ENCODE data around the gene ZNF304.
"Not testable (repeated sequence)": the region's sequence is repeated elsewhere in the genome, so short reads cannot be mapped to it uniquely, and the experiment has no call there.

The ZNF304 gene

GRCh38 chr19:57362997-57363687, 12.1 kb downstream of the ZNF304 start, which contains the start of the genes TRAPPC2B and ZNF547:
Gene TRAPPC2B (plus strand): TSS chr19:57363551. CDS start chr19:57364834, 1,283 bp downstream.
Gene ZNF547 (plus strand): TSS chr19:57363551. CDS start chr19:57368556, 5,005 bp downstream.
- peak; percentile 99 for DNase-seq

- DNase-seq = no peak
Observed at GRCh38 chr19:57363688-57364181, 12.7 kb downstream of the ZNF304 start.

- DNase-seq = no peak
Observed at GRCh38 chr19:57366776-57367175, 15.7 kb downstream of the ZNF304 start.

DNA sequence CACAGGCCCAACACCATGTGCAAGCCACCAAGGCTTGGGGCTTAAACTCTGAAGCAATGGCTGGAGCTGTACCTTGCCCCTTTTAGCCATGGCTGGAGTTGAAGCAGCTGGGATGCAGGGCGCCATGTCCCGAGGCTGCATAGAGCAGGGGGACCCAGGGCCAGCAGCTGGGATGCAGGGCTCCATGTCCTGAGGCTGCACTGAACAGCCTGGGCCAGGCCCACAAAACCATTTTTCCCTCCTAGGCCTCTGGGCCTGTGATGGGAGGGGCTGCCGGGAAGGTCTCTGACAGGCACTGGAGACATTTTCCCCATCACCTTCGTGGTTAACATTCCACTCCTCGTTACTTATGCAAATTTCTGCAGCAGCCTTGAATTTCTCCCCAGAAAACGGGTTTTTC, 23.1 kb downstream of the ZNF304 start:
- DNase-seq = no peak

- DNase-seq = not testable (repeated sequence)
Observed at GRCh38 chr19:57374647-57375046, 23.6 kb downstream of the ZNF304 start.

DNA sequence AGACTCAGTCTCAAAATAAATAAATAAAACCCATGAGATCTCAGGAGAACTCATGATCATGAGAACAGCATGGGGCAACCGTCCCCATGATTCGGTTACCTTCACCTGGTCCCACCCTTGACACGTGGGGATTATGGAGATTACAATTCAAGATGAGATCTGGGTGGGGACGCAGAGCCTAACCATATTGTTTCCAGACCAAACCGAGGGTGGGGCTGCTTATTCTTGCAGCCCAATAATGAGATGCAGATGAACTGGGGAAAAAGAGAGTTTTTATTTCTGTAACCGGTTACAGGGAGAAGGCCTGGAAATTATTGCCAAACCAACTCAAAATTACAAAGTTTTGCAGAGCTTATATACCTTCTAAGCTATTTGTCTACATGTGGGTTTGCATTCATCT, 25.1 kb downstream of the ZNF304 start:
- no peak for DNase-seq

DNA sequence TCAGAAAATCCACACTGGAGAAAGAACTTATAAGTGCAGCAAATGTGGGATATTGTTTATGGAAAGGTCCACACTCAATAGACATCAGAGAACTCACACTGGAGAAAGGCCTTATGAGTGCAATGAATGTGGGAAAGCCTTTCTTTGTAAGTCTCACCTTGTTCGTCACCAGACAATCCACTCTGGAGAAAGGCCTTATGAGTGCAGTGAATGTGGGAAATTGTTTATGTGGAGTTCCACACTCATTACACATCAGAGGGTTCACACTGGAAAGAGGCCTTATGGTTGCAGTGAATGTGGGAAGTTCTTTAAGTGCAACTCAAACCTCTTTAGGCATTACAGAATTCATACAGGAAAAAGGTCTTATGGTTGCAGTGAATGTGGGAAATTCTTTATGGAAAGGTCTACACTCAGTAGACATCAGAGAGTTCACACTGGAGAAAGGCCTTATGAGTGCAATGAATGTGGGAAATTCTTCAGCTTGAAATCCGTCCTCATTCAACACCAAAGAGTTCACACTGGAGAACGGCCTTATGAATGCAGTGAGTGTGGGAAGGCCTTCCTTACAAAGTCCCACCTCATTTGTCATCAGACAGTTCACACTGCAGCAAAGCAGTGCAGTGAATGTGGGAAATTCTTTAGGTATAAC, 26.6 kb downstream of the ZNF304 start:
- DNase-seq = no peak

GRCh38 chr19:57380923-57381322, 29.9 kb downstream of the ZNF304 start:
- DNase-seq = no peak

DNA sequence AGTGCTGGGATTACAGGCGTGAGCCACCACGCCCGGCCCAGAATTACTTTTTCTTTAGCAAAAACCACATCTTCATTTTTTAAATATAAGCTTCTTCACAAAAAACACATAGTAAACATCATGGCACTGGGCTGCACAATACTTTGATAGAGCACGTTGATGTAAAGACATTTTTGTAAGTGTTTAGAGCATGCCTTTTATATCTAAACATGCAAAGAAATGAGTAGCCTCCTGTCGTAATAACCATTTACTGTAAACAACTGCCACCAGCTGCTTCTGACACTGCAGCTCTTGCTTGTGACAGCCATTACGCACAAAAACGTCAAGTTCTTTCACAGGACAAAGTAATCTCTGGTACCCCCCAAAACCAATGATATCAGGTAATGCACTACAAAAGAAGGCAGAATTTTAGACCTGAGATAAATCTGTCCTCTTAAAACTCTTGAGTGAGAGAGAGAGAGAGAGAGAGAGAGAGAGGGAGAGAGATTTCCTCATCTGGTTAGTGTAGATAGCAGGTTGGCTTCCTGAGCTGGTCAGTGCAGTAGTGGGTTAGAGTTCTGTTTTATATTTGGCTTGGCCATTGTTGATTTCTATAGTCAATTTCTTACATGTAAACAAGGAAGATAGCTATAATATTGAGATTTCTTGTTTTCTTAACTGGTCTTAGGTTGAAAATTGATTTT, 31.9 kb downstream of the ZNF304 start:
- no peak for DNase-seq

DNA sequence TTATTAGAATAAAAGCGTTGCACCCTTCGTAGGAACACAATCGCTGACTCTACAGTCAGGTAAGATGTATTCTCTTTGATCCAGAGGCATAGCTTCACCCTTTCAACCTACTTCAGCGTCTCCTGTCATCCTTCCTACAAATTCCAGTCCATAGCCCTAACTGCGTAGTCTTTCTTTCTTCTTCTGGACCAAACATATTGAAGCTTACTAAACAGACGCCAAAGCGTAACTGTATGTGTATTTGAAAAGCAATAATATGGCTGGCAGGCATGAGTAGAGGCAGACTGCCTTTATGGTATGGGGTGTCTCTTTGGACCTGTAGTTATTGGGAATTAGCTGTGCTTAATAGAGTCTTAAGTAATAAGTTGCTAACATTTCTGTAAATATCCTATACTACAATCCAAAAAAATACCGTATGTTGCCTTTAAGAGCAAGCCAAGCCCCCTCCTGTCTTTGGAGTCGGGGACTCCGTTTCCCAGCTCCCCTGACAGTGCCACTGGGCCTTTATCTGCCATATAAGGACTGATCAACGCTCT, 38.2 kb downstream of the ZNF304 start:
- no peak for DNase-seq

GRCh38 chr19:57389730-57390598, 38.9 kb downstream of the ZNF304 start, which contains the start of gene ZNF548:
Gene ZNF548 (plus strand): TSS chr19:57389854. CDS start chr19:57390100, 246 bp downstream.
- DNase-seq = peak; percentile 97

- DNase-seq = no peak
Observed at GRCh38 chr19:57395710-57396109, 44.6 kb downstream of the ZNF304 start.

DNA sequence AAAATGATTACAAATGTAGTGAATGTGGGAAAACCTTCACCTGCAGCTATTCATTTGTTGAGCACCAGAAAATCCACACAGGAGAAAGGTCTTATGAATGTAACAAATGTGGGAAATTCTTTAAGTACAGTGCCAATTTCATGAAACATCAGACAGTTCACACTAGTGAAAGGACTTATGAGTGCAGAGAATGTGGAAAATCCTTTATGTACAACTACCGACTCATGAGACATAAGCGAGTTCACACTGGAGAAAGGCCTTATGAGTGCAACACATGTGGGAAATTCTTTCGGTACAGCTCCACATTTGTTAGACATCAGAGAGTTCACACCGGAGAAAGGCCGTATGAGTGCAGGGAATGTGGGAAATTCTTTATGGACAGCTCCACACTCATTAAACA, 47.8 kb downstream of the ZNF304 start:
- DNase-seq = no peak

GRCh38 chr19:57403737-57404563, 52.9 kb downstream of the ZNF304 start:
- no peak for DNase-seq

- DNase-seq = peak; percentile 44
Observed at GRCh38 chr19:57406516-57407123, 55.5 kb downstream of the ZNF304 start.

Measured in suppressor macrophage treated with lipopolysaccharide for 4 hours (primary cell).